Germinal center (tissue), 1 donor: ENCODE data around the gene SCD5.
"Not testable (repeated sequence)": the region's sequence is repeated elsewhere in the genome, so short reads cannot be mapped to it uniquely, and the experiment has no call there.

Experiments
- DNase-seq: peaks from one replicate; pipeline ENCODE4 v3.0.0; 2012; ENCODE audit warnings: mixed read lengths, low spot score

The SCD5 gene

DNA sequence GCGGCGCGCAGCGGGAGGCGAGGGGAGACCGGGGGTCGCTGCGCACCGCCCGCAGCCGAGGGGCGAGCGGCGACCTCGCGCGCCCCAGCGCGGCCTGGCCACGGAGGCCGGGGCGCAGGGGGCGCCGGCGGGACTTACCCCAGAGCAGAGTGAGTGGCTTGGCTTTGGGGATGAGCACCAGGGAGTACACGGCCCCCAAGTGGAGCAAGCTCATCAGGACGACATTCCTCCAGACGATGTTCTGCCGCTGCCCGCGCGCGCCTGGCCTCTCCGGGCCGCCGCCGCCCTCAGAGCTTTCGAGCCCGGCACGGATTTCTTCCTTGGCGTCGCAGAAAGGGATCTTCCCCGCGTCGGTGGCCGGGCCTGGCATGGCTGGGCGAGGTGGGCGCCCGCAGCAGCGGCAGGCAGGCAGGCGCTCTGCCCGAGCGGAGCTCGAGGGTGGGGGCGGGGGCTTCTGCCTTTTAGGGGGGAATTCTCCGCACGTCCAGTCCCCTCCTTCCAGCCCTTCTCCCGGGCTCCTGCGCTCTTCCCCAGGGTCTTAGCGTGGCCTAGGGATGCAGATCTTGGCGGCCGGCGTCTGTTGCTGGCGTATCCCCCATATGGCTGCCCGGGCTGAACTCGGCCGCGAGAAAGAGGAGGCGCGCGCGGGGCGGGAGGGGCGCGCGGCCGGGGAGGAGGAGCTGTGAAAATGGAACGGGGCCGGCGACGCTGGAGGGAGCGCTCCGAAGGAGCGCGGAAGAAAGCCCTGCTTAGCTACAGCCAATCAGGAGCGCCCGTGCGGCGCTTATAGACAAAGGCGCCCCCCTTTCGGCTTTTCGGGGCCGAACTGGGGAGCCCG lies at the start of gene SCD5:
SCD5 (minus strand) TSS at position 629 of the 838 bp plus-strand sequence; CDS start at position 370, 259 bp downstream.
- peak; percentile 77 for DNase-seq

DNA sequence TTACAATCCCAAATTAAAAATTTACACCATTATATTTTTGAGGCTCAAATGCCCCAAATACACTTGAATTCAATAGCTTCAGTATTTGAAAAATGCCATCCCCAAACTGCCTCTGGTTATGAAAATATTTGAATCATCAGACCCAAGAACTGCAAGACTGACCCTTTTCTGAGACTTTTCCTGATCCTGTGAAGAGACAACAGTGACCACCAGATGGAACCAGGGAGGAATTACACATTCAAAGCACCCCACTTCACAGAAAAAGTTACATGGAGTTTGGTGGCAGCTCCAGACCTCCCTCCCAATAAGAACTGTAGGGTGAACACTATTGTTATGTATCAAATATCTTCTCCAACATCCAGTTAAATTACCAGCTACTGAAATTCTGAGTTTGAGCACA lies 44.0 kb upstream of the SCD5 start:
- DNase-seq, result no peak

DNA sequence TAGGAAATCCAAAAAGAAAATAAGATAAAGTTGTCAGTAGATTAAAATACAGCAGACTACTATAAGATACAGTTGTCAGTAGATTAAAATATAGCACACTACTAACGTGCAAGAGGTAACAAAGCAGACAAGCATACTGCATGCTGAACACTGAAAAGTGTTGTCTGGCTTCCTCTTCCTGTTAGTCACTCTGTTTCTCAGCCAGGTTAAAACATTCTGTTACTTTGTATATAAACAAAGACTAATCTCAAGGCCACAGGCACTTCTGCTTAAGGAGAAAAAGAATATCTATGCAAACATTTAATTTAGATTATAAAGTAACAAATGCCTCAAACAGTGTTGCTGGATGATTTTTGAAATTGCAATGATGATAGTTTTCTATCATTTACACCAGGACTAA lies 41.0 kb upstream of the SCD5 start:
- DNase-seq, result no peak

DNA sequence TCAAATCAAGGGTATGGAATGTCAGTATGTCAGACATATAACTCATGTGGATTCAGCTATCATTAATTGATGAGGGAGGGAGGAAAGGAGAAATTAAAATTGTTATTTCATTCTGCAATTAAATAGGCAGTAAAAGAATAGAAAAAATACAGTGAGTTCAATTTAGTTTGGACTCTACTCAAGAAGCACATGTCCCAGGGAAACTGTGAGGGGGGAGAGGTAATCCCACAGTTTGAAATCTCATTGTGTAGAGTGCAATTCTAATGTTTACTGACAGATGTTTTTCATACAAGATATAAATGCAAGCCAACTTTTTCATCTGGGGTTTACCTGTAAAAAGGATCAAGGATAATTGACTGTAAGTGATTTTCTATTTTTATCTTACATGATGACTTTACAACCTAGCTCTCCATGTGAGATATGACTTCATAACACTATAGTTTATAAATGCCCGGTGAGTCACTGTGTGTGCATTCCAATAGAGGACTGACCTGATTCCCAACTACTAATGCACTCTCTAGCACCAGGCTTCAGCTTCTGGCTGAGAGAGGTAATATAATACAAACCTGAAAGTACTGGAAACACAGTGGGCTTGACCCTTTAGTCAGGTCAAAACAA lies 35.2 kb upstream of the SCD5 start:
- no peak for DNase-seq

GRCh38 chr4:82833060-82833459 lies 34.5 kb upstream of the SCD5 start:
- DNase-seq, result not testable (repeated sequence)

DNA sequence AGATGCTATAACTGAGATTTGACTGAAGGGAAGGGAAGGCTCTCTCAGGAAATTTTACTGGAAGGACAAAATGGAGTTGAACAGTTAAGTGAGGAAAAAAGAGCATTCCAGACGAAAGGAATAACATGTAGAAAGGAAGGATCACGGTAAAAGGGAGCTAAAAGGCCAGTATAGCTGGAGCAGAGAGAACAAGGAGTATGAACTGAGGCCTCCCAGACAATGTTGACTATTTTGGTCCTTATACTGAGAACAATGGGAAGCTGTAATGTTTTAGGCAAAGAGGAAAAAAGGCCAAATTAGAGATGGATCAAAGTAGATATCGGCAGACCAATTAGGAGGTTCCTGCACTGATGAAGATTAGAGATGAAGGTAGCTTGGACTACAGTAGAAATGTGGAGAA lies 26.8 kb upstream of the SCD5 start:
- no peak for DNase-seq

DNA sequence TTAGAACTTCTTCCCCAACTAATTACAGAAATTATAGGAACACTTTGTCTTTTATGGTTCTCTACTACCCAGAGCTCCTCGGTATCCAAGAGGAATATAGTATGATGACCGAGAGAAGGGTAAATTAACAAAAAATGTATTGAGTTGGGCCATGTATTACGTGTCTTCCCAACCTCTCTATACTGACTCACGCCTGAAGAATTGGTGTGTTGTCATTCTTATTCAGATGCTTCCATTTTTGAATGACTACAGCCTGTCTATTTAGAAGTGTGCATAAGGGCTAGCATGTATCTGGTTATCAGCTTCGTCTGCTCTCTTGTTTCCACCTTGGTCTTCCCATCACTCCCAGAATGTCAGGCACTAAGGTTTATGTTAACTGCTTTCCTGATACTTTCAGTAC lies 24.5 kb upstream of the SCD5 start:
- no peak for DNase-seq

DNA sequence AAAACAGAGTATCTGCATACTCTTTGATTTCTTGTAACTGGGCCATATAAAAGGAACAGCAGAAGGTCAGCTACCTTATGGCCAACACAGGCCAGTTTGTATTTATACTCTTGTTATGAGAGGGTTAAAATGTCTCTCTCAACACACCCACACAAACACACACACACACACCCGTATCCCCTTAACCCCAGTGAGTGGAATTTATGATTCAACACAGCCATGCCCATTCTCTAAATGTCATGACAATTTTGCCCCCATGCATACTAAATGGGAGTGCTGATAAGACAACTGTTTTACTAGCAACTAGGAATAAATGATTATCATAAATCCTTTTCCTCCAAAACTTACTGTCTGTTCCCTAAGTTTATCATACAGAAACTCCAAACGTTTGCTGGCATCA lies 22.1 kb upstream of the SCD5 start:
- DNase-seq, result no peak

GRCh38 chr4:82818664-82819662 lies 20.4 kb upstream of the SCD5 start:
- no peak for DNase-seq

- DNase-seq, result not testable (repeated sequence)
Observed at GRCh38 chr4:82816874-82817273, 18.3 kb upstream of the SCD5 start.

DNA sequence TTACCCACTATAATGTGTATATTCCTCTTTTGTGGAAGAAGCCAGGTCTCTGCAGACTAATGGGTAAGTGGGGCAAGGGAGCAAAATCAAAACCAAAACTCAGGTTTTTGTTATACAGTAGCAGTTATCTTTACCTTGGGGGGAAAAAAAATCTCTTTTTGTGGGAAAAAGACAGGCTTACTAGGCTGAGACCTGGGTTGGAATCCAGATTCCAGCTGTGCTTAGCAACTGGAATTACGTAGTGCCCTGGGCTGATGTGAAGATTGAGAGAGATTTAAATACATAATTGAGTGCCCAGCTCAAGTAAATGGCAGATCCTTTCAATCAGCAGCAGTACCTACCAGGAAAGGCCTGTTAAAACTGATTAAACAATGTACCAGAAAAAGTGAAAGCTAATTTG lies 15.4 kb upstream of the SCD5 start:
- DNase-seq, result no peak

DNA sequence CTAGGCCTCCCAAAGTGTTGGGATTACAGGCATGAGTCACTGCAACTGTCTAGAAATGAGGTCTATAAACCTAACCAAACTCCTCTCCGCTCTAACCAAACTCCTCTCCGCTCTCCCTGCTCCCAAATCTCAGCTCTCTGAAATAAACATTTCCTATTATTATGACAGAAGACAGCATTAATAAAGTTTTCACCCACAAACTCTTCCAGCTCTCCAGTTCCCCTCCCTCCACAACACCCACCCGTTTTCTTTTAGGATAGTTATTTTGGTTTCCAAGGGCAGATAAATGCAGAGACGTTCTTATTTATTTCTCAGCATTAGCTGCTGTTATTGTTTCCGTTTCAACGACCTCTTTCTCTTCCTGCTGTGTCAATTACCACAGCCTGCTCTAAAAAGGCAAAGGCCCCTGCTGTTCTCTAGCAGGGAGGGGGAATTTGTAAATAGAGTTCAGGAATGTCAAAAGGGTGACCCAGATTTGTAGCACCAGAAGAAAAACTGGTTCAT lies 13.3 kb upstream of the SCD5 start:
- DNase-seq, result no peak

GRCh38 chr4:82811392-82811791 lies 12.8 kb upstream of the SCD5 start:
- DNase-seq, result no peak

DNA sequence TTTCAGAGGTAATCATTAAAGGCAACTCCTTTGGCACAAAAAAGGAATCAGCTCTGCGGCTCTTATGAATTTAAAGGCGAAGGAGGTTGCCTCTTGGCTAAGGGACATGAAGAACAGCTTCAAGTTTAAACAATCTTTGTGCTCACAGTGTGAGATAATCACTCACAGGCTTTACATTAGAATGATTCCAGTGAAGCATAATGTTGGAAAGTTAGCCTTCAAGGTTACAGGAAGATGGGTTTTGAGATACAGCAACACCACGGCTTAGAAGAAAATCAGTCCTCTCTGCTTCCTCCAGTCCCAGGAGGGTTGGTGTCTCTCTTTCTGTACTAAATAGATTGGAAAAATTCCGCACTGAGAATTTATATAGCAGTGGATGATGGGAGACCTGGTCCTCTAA lies 11.6 kb upstream of the SCD5 start:
- no peak for DNase-seq

GRCh38 chr4:82809619-82810018 lies 11.0 kb upstream of the SCD5 start:
- no peak for DNase-seq

GRCh38 chr4:82803746-82804145 lies 5.2 kb upstream of the SCD5 start:
- no peak for DNase-seq

DNA sequence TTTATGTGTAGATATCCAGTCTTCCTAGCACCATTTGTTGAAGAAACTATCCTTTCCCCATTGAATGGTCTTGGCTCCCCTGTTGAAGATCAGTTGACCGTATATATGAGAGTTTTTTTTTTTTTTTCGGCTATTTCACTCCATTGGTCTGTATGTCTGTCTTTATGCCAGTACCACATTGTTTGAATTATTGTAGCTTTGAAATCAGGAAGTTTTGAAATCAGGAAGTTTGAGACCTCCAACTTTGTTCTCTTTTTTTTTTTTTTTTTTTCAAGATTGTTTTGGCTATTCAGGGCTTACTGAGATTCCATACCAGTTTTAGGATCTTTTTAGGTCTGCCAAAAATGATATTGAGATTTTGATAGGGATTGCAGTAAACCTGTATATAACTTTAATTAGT lies 4.3 kb upstream of the SCD5 start:
- DNase-seq, result no peak

DNA sequence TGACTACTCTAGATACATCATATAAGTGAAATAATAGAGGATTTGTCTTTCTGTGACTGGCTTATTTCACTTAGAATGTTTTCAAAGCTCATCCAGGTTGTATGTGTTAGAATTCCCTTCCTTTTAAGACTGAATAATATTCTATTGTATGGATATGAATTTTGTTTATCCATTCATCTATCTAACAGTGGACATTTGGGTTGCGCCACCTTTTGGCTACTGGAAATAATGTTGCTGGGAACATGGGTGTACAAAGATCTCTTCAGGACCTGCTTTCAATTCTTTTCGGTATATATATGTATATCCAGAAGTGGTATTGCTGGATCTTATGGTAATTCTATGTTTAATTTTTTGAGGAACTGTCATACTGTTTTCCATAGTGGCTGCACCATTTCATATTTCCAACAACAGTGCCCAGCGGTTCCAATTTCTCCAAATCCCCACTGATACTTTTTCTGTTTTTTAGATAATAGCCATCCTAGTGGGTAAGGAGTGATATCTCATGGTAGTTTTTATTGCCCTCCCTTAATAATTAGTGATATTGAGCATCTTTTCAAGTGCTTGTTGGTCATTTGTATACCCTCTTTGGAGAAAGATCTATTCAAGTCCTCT lies 3.4 kb upstream of the SCD5 start:
- no peak for DNase-seq

DNA sequence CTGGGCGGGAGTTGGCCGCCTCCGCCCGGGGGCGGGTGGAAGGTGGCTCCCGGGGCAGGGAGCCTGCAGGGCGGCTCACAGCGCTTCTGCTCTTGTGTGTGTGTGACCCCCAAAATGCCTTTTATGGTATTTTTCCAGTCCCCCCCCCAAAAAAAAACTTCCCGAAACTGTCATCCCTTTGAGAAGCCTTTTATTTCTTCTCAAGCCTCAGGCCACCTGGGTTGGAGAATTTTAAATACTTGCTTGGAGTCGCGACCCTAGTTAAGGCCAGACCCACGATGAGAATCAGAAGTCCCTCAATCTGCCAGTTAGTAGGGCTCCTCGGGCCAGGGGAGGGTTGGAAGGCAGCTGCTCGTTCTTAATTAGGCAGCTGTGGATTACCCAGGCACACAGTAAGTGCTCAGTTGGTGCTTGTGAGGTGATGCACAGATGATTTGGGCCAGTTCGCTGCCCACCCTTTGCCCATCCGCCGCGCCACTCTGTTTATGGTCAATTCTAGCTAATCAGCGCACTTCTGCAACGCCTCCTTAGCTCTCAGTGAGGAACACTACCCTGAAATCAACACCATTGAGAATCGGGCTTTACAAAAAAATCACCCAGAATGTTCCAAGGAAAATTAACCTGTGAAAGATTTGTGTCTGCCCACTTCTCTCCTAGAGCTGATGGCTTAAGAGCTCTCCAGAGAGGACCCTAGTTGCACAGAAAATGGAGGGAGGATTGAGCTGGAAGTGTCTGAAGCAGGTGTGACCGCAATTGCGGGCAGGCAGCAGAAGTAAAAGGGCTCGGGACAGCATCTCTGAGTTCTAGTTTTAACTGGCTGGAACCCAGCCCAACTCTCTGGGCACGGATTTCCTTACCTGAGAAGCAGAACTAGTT lies 648 bp upstream of the SCD5 start:
- peak; percentile 28 for DNase-seq

DNA sequence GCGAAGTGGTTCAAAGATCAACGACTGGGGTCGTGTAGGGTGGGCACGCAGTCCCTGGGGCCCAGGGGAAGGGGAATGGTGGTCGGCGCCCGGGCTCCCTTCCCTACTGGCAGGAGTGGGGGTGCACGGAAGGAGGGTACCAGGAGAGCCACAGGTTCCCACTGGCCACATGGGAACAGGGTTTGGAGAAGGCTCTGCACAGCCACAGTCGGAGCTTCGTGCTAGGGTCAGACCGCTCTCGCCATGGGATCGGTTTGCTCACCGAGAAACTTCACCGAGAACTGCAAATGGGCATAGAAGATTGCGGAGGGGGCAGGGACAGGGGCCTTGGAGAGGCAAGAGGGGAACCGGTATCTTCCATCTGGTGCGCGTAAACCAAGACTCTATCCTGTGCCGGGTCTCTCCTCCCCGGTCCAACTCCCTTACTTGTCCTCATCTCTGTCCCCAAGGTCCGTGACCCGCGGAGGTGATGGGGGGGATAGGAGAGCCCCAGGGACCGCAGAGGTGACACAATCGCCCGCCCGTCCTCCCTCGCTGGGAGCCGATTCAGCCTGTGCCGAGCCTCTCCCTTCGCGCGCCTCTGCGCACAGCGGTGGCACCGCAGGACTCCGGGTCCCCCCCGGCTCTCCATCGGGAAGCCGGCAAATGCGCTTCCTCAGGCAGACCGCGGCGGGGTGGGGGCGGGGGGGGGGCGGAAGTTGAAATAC lies 1.0 kb downstream of the SCD5 start:
- no peak for DNase-seq
